Measurements from ENCODE around the gene PLEKHG4.

Gene PLEKHG4

GRCh38 chr16:67296420-67296819 lies 17.1 kb downstream of the PLEKHG4 start:
- DNase-seq (ENCODE audit: insufficient read length, low spot score): no peak
- TF ChIP-seq TAF1 (IDR thresholded peaks at IDR 0.05; ENCODE audit: low read depth, low read length) (no peak), PAX5 (IDR thresholded peaks at IDR 0.05; ENCODE audit: insufficient read depth, low read length, severe bottlenecking) (no peak), POU2F2 (IDR thresholded peaks at IDR 0.05; ENCODE audit: low read depth, low read length) (no peak), SPI1 (IDR thresholded peaks at IDR 0.05; ENCODE audit: low read depth, low read length) (no peak), POLR2A (IDR thresholded peaks at IDR 0.05; ENCODE audit: low read depth, low read length) (no peak), POLR2AphosphoS5 (IDR thresholded peaks at IDR 0.05; ENCODE audit: low read depth, low read length) (no peak)
- no peak for FAIRE-seq

GRCh38 chr16:67298277-67298676 lies 18.9 kb downstream of the PLEKHG4 start:
- TF ChIP-seq TAF1 (IDR thresholded peaks at IDR 0.05; ENCODE audit: low read depth, low read length) (no peak), PAX5 (IDR thresholded peaks at IDR 0.05; ENCODE audit: insufficient read depth, low read length, severe bottlenecking) (no peak), POLR2A (IDR thresholded peaks at IDR 0.05; ENCODE audit: low read depth, low read length) (no peak), POU2F2 (IDR thresholded peaks at IDR 0.05; ENCODE audit: low read depth, low read length) (no peak), POLR2AphosphoS5 (IDR thresholded peaks at IDR 0.05; ENCODE audit: low read depth, low read length) (no peak), SPI1 (IDR thresholded peaks at IDR 0.05; ENCODE audit: low read depth, low read length) (no peak)
- no peak for DNase-seq (ENCODE audit: insufficient read length, low spot score)
- no peak for FAIRE-seq

GRCh38 chr16:67299269-67299668 lies 19.9 kb downstream of the PLEKHG4 start:
- TF ChIP-seq TAF1 (IDR thresholded peaks at IDR 0.05; ENCODE audit: low read depth, low read length) (no peak), SPI1 (IDR thresholded peaks at IDR 0.05; ENCODE audit: low read depth, low read length) (no peak), POLR2AphosphoS5 (IDR thresholded peaks at IDR 0.05; ENCODE audit: low read depth, low read length) (no peak), POU2F2 (IDR thresholded peaks at IDR 0.05; ENCODE audit: low read depth, low read length) (no peak), POLR2A (IDR thresholded peaks at IDR 0.05; ENCODE audit: low read depth, low read length) (no peak), PAX5 (IDR thresholded peaks at IDR 0.05; ENCODE audit: insufficient read depth, low read length, severe bottlenecking) (no peak)
- FAIRE-seq (no peak), DNase-seq (ENCODE audit: insufficient read length, low spot score) (no peak)

DNA sequence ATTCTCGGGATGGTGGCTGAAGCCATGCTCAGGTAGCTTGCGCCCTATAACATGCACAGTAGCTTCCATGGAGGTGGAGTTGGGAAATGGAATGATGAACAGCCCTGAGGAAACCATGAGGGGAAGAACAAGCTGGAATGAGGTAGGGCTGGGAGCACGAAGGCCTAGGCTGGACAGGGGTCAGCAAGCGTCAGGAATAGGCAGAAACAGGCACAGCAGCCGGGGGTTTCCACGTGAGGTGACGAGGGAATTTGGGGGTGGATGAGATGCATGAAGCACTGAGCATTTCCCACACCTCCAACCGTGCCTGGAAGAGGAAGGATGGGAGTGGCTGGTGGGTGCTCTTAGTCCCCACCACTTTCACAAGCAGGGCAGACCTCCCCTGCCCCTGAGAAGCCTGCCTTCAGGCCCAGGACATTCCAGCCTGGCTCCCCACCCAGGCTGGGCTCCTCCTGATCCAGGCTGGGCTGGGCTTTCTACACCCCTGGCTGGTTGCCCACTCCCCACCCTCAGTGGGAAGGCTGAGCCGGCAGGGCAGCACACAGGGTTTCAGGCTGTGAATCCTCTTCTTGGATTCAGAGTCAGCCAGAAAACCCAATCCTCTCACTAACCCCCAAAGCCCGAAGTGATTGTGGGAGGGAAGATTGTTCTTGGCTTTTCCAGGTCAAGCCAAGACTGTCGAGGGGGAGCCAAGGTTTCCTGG lies 21.9 kb downstream of the PLEKHG4 start:
- TF ChIP-seq TAF1 (IDR thresholded peaks at IDR 0.05; ENCODE audit: low read depth, low read length) (no peak), PAX5 (IDR thresholded peaks at IDR 0.05; ENCODE audit: insufficient read depth, low read length, severe bottlenecking) (no peak), SPI1 (IDR thresholded peaks at IDR 0.05; ENCODE audit: low read depth, low read length) (no peak), POLR2A (IDR thresholded peaks at IDR 0.05; ENCODE audit: low read depth, low read length) (no peak), POU2F2 (IDR thresholded peaks at IDR 0.05; ENCODE audit: low read depth, low read length) (no peak), POLR2AphosphoS5 (IDR thresholded peaks at IDR 0.05; ENCODE audit: low read depth, low read length) (no peak)
- FAIRE-seq (no peak), DNase-seq (ENCODE audit: insufficient read length, low spot score) (no peak)

GRCh38 chr16:67302076-67302475 lies 22.7 kb downstream of the PLEKHG4 start:
- no peak for DNase-seq (ENCODE audit: insufficient read length, low spot score)
- no peak for FAIRE-seq
- no peak for TF ChIP-seq POU2F2 (IDR thresholded peaks at IDR 0.05; ENCODE audit: low read depth, low read length)
- no peak for TF ChIP-seq TAF1 (IDR thresholded peaks at IDR 0.05; ENCODE audit: low read depth, low read length)
- no peak for TF ChIP-seq SPI1 (IDR thresholded peaks at IDR 0.05; ENCODE audit: low read depth, low read length)
- TF ChIP-seq PAX5 (IDR thresholded peaks at IDR 0.05; ENCODE audit: insufficient read depth, low read length, severe bottlenecking): no peak

DNA sequence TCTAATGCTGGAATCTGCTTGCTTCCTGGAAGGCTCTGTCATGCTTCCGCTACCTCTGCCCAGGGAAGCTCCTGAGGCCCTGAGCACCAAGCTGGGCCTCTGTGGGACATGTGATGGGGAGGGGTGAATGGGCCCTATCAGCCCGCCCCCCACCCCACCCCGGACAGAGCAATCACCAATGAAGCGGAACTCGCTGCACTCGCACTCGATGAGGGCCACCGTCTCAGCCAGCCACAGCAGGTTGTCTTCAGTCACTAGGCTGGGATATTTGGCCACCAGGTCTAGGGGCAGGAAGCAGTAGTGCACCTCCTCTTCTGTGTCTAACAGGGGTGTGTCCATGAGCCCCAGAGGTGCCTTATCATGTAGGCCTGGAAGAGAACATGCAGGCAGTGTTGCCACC lies 23.6 kb downstream of the PLEKHG4 start:
- DNase-seq (ENCODE audit: insufficient read length, low spot score) (no peak), FAIRE-seq (no peak)
- TF ChIP-seq SPI1 (IDR thresholded peaks at IDR 0.05; ENCODE audit: low read depth, low read length) (no peak), TAF1 (IDR thresholded peaks at IDR 0.05; ENCODE audit: low read depth, low read length) (no peak), POU2F2 (IDR thresholded peaks at IDR 0.05; ENCODE audit: low read depth, low read length) (no peak), POLR2A (IDR thresholded peaks at IDR 0.05; ENCODE audit: low read depth, low read length) (no peak), PAX5 (IDR thresholded peaks at IDR 0.05; ENCODE audit: insufficient read depth, low read length, severe bottlenecking) (no peak), POLR2AphosphoS5 (IDR thresholded peaks at IDR 0.05; ENCODE audit: low read depth, low read length) (no peak)

- no peak for TF ChIP-seq POLR2A (IDR thresholded peaks at IDR 0.05; ENCODE audit: low read depth, low read length)
- DNase-seq (ENCODE audit: insufficient read length, low spot score) (no peak), FAIRE-seq (no peak)
Measured at GRCh38 chr16:67304020-67304419, 24.7 kb downstream of the PLEKHG4 start.

DNA sequence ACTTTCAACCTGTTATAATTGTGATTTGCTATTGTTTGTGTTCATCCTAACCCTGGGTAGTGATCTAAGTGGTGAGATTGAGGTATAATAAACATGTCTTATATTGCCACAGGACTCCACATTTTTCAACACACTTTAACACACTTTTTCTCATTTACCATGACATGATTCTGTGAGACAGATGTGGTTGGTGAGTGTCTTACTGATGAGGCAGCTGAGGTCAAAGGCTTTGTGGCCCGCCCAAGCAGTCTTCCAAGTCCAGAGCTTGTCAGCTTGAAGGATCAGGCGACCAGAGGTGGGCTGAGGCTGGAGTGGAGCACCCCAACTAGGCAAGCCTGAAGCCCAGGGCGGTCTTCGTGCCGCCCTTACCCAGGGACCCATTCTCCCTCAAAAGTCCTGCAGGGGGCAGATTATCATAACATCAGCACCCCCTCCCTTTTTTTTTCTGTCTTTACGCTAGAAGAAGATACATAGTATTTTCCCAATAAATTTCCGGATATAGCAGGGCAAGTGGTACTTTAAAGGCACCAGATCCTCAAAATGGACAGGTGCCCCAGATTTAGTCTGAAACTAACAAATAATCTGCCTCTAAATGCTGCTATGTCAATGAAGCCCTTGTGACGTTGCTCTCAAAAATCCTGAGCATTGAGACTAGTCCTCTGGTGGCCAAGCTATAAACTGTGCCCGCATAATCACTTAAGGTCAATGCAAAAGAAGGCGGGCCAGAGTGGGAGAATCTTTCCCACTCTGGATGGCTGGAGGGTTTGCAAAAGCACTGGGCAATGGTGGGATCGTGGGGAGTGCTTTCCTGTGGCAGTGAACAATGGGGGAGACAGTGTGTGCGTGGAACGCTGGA lies 26.1 kb downstream of the PLEKHG4 start:
- no peak for FAIRE-seq
- DNase-seq (ENCODE audit: insufficient read length, low spot score): no peak
- TF ChIP-seq POLR2AphosphoS5 (IDR thresholded peaks at IDR 0.05; ENCODE audit: low read depth, low read length) (no peak), POU2F2 (IDR thresholded peaks at IDR 0.05; ENCODE audit: low read depth, low read length) (no peak), TAF1 (IDR thresholded peaks at IDR 0.05; ENCODE audit: low read depth, low read length) (no peak), PAX5 (IDR thresholded peaks at IDR 0.05; ENCODE audit: insufficient read depth, low read length, severe bottlenecking) (no peak), POLR2A (IDR thresholded peaks at IDR 0.05; ENCODE audit: low read depth, low read length) (no peak), SPI1 (IDR thresholded peaks at IDR 0.05; ENCODE audit: low read depth, low read length) (no peak)

DNA sequence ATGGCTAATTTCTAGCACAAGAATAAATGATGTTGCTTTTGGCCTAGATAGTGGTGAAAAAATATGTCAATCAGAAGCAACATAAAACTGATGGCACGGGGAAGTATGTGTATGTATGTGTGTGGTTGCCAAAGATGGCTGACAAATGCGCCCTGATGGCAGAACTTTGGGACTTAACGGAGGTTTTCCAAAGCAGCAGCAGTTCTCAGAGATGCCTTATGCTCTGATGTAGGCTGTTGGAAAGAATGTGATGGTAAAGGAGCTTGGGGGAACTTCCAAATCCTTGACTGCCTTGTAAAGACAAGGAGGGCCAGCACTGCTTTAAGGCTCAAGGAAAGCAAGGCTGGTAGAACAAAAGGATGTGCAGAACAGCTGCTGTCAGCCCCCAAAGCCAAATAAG lies 31.2 kb downstream of the PLEKHG4 start:
- DNase-seq (ENCODE audit: insufficient read length, low spot score) (no peak), FAIRE-seq (no peak)
- no peak for TF ChIP-seq TAF1 (IDR thresholded peaks at IDR 0.05; ENCODE audit: low read depth, low read length)
- TF ChIP-seq SPI1 (IDR thresholded peaks at IDR 0.05; ENCODE audit: low read depth, low read length): no peak
- TF ChIP-seq POU2F2 (IDR thresholded peaks at IDR 0.05; ENCODE audit: low read depth, low read length): no peak
- TF ChIP-seq PAX5 (IDR thresholded peaks at IDR 0.05; ENCODE audit: insufficient read depth, low read length, severe bottlenecking): no peak
- no peak for TF ChIP-seq POLR2AphosphoS5 (IDR thresholded peaks at IDR 0.05; ENCODE audit: low read depth, low read length)
- no peak for TF ChIP-seq POLR2A (IDR thresholded peaks at IDR 0.05; ENCODE audit: low read depth, low read length)

All from GM12891 (cell line).